Measurements from ENCODE around the gene DAD1. TPM values are rescaled to one million over a fixed set of nuclear protein-coding genes. Genes with fewer than 3 reads are reported as not detected.
"Not testable (repeated sequence)": the region's sequence is repeated elsewhere in the genome, so short reads cannot be mapped to it uniquely, and the experiment has no call there.

DAD1 gene
- total RNA-seq, 4 donors from 2014 or later = 31.4 to 154 (median 141) TPM

DNA sequence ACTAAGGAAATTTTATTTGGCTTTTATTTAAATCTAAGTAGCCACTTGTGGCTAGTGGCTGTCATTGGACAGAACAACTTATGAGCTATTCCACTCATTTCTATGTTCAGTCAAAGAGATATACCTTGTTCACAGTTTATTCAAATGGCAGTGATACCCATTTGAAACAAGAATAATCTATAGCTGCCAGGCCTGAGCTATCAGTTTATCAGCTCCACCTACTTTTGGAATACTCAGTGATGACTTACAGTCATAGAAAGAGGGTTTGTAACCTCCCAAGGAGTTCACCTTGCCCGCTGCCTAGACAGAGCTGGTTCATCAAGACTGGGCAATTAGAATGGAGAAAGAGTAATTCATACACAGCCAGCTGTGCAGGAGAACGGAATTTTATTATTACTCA lies 4.6 kb upstream of the DAD1 start:
- in situ Hi-C loops (cut with MboI; ENCODE audit: low pct_ligation_motif_present in 1 of 4, low pct_unique_long_range_greater_than_20kb in 1 of 4, low sequenced_read_pairs in 3 of 4) = loop anchor here in 1 of 4 donors (25.0 kb wide), 1 partner anchor 244 kb away; the partner anchor contains the start of genes MMP14 and MRPL52
- Histone ChIP-seq H3K4me1 (peaks cover 0 to 34% (median 16%) of the 10 kb centered on the region in 4 donors), H3K9me3 (no peaks in the 10 kb centered on the region), H3K4me3 (no peak overlapping the region), H3K27ac (peak overlapping the region in 1 of 4 donors; percentile 20), H3K36me3 (no peaks in the 10 kb centered on the region), H3K27me3 (no peaks in the 10 kb centered on the region)
- no peak for DNase-seq
- intact Hi-C loops (cut with DNase I; ENCODE audit: low total_unique reads) = no loop called here
- no peak for TF ChIP-seq POLR2A (IDR thresholded peaks at IDR 0.05)
- TF ChIP-seq CTCF (IDR thresholded peaks at IDR 0.05) = no peak
- TF ChIP-seq POLR2AphosphoS5 (IDR thresholded peaks at IDR 0.05) = no peak
- no peak for TF ChIP-seq EP300 (IDR thresholded peaks at IDR 0.05; ENCODE audit: low read depth)
- WGBS, 2 donors (ENCODE audit: low coverage in 1 of 2) = 82% methylated on average over 2 of the region's 2 CpGs; no CpG with 5 or more reads in 1 of the 2 donors

DNA sequence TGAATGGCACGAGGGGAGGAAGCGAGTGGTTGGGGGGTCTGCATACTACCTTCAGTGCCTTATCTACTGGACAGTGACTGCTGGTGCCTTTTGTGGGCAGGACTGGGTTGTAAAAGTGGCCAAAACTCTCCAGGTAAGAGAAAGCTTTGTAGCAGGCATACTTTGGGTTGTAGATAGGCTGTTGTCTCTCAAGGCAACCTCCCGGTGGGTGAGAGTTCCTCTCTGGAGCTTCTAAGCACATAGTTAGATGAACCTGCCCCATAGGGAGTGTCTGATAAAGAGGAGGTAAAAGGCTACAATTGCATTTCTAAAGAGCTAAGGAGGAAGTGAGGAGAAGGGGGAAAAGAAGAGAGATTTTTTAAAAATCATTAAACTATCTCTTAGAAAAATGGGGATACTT lies 4.2 kb upstream of the DAD1 start:
- in situ Hi-C loops (cut with MboI; ENCODE audit: low pct_ligation_motif_present in 1 of 4, low pct_unique_long_range_greater_than_20kb in 1 of 4, low sequenced_read_pairs in 3 of 4) (loop anchor here in 1 of 4 donors (25.0 kb wide), 1 partner anchor 244 kb away; the partner anchor contains the start of genes MMP14 and MRPL52), intact Hi-C loops (cut with DNase I; ENCODE audit: low total_unique reads) (no loop called here)
- Histone ChIP-seq H3K27me3 (no peaks in the 10 kb centered on the region), H3K4me1 (peaks cover 0 to 37% (median 19%) of the 10 kb centered on the region in 4 donors), H3K36me3 (no peaks in the 10 kb centered on the region), H3K4me3 (no peak overlapping the region), H3K27ac (peak overlapping the region in 1 of 4 donors; percentile 20), H3K9me3 (no peaks in the 10 kb centered on the region)
- no peak for DNase-seq
- TF ChIP-seq POLR2A (IDR thresholded peaks at IDR 0.05) (no peak), EP300 (IDR thresholded peaks at IDR 0.05; ENCODE audit: low read depth) (no peak), CTCF (IDR thresholded peaks at IDR 0.05) (no peak), POLR2AphosphoS5 (IDR thresholded peaks at IDR 0.05) (no peak)
- WGBS, 2 donors (ENCODE audit: low coverage in 1 of 2) = 54 to 61% methylated on average over 2 to 3 of the region's 3 CpGs

GRCh38 chr14:22588526-22589095 lies 413 bp downstream of the DAD1 start:
- TF ChIP-seq POLR2A (IDR thresholded peaks at IDR 0.05) (no peak), CTCF (IDR thresholded peaks at IDR 0.05) (peak in 1 of 5 experiments; percentile 7)
- Histone ChIP-seq H3K27ac (peak overlapping the region; percentile 90 to 98 (median 92)), H3K4me3 (peak overlapping the region; percentile 70 to 85 (median 78)), H3K27me3 (no peaks in the 10 kb centered on the region), H3K9me3 (no peaks in the 10 kb centered on the region), H3K36me3 (no peaks in the 10 kb centered on the region), H3K4me1 (peaks cover 19 to 62% (median 35%) of the 10 kb centered on the region in 4 donors)
- intact Hi-C loops (cut with DNase I; ENCODE audit: low total_unique reads) (no loop called here), in situ Hi-C loops (cut with MboI; ENCODE audit: low pct_ligation_motif_present in 1 of 4, low pct_unique_long_range_greater_than_20kb in 1 of 4, low sequenced_read_pairs in 3 of 4) (loop anchor here in 1 of 4 donors (25.0 kb wide), 1 partner anchor 249 kb away; the partner anchor contains the start of genes MMP14 and MRPL52)
- WGBS, 2 donors (ENCODE audit: low coverage in 1 of 2) = 2 to 8% methylated on average over 9 to 17 of the region's 17 CpGs
- no peak for DNase-seq

GRCh38 chr14:22587677-22588422 lies 1.2 kb downstream of the DAD1 start:
- whole genome bisulfite sequencing, 2 donors (ENCODE audit: low coverage in 1 of 2) = 61 to 65% methylated on average over 5 to 10 of the region's 10 CpGs
- H3K4me1 ChIP-seq = peaks cover 19 to 56% (median 35%) of the 10 kb centered on the region in 4 donors
- in situ Hi-C loops (cut with MboI; ENCODE audit: low pct_ligation_motif_present in 1 of 4, low pct_unique_long_range_greater_than_20kb in 1 of 4, low sequenced_read_pairs in 3 of 4) = loop anchor here in 1 of 4 donors (25.0 kb wide), 1 partner anchor 249 kb away; the partner anchor contains the start of genes MMP14 and MRPL52
- DNase-seq; H3K27me3 ChIP-seq; H3K36me3 ChIP-seq; H3K9me3 ChIP-seq; intact Hi-C loops (cut with DNase I; ENCODE audit: low total_unique reads): not testable (repeated sequence)
- peak overlapping the region in 3 of 4 donors; percentile 70 to 85 (median 82) for H3K4me3 ChIP-seq
- peak overlapping the region; percentile 90 to 98 (median 92) for H3K27ac ChIP-seq

Measured in transverse colon (tissue), 4 donors.